ENCODE results near the gene KCNMA1.

- TF ChIP-seq CTCF (IDR thresholded peaks at IDR 0.05) (no peak), POLR2A (IDR thresholded peaks at IDR 0.05) (no peak), EP300 (IDR thresholded peaks at IDR 0.05) (no peak), POLR2AphosphoS5 (IDR thresholded peaks at IDR 0.05) (no peak)
Measured at GRCh38 chr10:76868098-76868977, 769.3 kb downstream of the KCNMA1 start.
